Prostate gland (tissue), 2 donors: Measurements from ENCODE around the gene DGKB. TPM values are rescaled to one million over a fixed set of nuclear protein-coding genes. Genes with fewer than 3 reads are reported as not detected.

Experiments used
- DNase-seq: peaks from one replicate; pipeline ENCODE4 v3.0.0-alpha.2; 2019; ENCODE audit warnings: low spot score
- H3K27ac ChIP-seq, 2 donors: fragments of 200-600 bp; sonication (generic); 2 replicates each; pipeline ENCODE4 v1.5.1; 2017 to 2019
- H3K27me3 ChIP-seq: fragments of 200-600 bp; sonication (generic); replicated peaks from 2 replicates; pipeline ENCODE4 v1.5.1; 2019; ENCODE audit not compliant: insufficient read depth
- H3K36me3 ChIP-seq, 2 donors: fragments of 200-600 bp; sonication (generic); 1 replicate in 1 of 2; 2 replicates in 1 of 2; pipeline versions ENCODE4 v1.5.1 to v1.8.1; 2017 to 2019
- H3K4me1 ChIP-seq: fragments of 200-600 bp; sonication (generic); replicated peaks from 2 replicates; pipeline ENCODE4 v1.5.1; 2019
- H3K4me3 ChIP-seq, 2 donors: fragments of 200-600 bp; sonication (generic); 2 replicates each; pipeline ENCODE4 v1.5.1; 2017 to 2019
- H3K9me3 ChIP-seq: fragments of 200-600 bp; sonication (generic); 2 replicates; pipeline ENCODE4 v1.5.1; 2017
- CTCF ChIP-seq, 4 experiments: fragments of 200-600 bp in 2 of 4; fragments of 450-650 bp in 2 of 4; sonication (generic) in 2 of 4; IDR thresholded peaks; 1 replicate in 3 of 4; 2 replicates in 1 of 4; pipeline ENCODE4 v1.5.1; 2016 to 2019; ENCODE audit warnings: antibody characterized with exemption in 4 of 4, mild to moderate bottlenecking in 2 of 4, moderate library complexity in 2 of 4
- POLR2A ChIP-seq: fragments of 450-650 bp; IDR thresholded peaks from one replicate; pipeline ENCODE4 v1.6.1; 2016; ENCODE audit warnings: antibody characterized with exemption, mild to moderate bottlenecking
- POLR2AphosphoS5 ChIP-seq: sonication (generic); formaldehyde crosslinking; IDR thresholded peaks from one replicate; pipeline ENCODE4 v1.6.1; 2017; ENCODE audit warnings: antibody characterized with exemption
- WGBS: methylation state at CpG from one replicate; pipeline ENCODE4 v1.1.5; 2018; 5-methylcytosine and 5-hydroxymethylcytosine counted together
- intact Hi-C: fragments of 100-400 bp; cut with DNase I; formaldehyde crosslinking; loops from one replicate; pipeline ENCODE4 v1.14.2; 2022
- total RNA-seq, 2 donors: library from RNA; depleted of rRNA; stranded (reverse); fragments of >200 nt; gene quantifications; one replicate each; pipeline ENCODE4 v1.1.0, GENCODE V29; 2016

Gene DGKB
- total RNA-seq, 2 donors from 2014 or later = 0.45 TPM; not detected in 1

DNA sequence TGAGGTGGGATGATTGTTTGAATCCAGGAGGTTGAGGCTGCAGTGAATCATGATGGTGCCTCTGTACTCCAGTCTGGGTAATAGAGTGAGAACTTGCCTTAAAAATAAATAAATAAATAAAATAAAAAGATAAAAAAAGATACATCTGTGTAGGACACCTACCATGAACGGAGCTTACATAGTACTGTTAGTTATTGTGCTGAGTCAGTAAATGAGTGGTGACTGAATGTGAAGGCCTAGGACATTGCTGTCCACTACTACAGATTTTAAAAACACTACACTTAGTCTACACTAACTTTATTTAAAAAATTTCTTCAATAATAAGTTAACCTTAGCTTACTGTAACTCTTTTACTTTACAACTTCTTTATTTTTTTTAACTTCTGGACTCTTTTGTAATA lies 806.4 kb downstream of the DGKB start:
- H3K4me3 ChIP-seq = no peak overlapping the region
- no peak for DNase-seq
- H3K9me3 ChIP-seq = no peaks in the 10 kb centered on the region
- TF ChIP-seq POLR2AphosphoS5 (no peak), POLR2A (no peak), CTCF (IDR thresholded peaks at IDR 0.05) (no peak)
- peak overlapping the region in 1 of 2 donors; percentile 14 for H3K27ac ChIP-seq
- no peaks in the 10 kb centered on the region for H3K36me3 ChIP-seq
- intact Hi-C loops = no loop called here
- H3K27me3 ChIP-seq = no peaks in the 10 kb centered on the region
- no peaks in the 10 kb centered on the region for H3K4me1 ChIP-seq
- WGBS = 93% methylated on average over 1 of the region's 1 CpG

- WGBS = 22% methylated on average over 4 of the region's 4 CpGs
- Histone ChIP-seq H3K27ac (peak overlapping the region in 1 of 2 donors; percentile 14), H3K36me3 (no peaks in the 10 kb centered on the region), H3K4me1 (no peaks in the 10 kb centered on the region), H3K27me3 (no peaks in the 10 kb centered on the region), H3K9me3 (no peaks in the 10 kb centered on the region), H3K4me3 (no peak overlapping the region)
- intact Hi-C loops = no loop called here
- TF ChIP-seq POLR2AphosphoS5 (peak; percentile 65), POLR2A (no peak)
- peak; percentile 9 for DNase-seq
Observed at GRCh38 chr7:14095233-14095950, 807.2 kb downstream of the DGKB start.
